Thyroid gland (tissue), 4 donors: ENCODE data around the gene A4GALT. TPM values are rescaled to one million over a fixed set of nuclear protein-coding genes. Genes with fewer than 3 reads are reported as not detected.
"Not testable (repeated sequence)": the region's sequence is repeated elsewhere in the genome, so short reads cannot be mapped to it uniquely, and the experiment has no call there.

Experiments used
- DNase-seq, 2 donors: peaks; one replicate each; pipeline ENCODE4 v3.0.0-alpha.2; 2019
- H3K27ac ChIP-seq, 3 donors: fragments of 200-600 bp; sonication (generic); 1 replicate in 2 of 3; 2 replicates in 1 of 3; pipeline ENCODE4 v1.5.1; 2016 to 2019; ENCODE audit warnings: mild to moderate bottlenecking in 1 of 3, moderate library complexity in 1 of 3
- H3K27me3 ChIP-seq: fragments of 200-600 bp; sonication (generic); one replicate; pipeline ENCODE4 v1.5.1; 2019
- H3K36me3 ChIP-seq, 2 donors: fragments of 200-600 bp; sonication (generic); one replicate each; pipeline ENCODE4 v1.5.1; 2016 to 2019
- H3K4me1 ChIP-seq, 2 donors: fragments of 200-600 bp; sonication (generic); one replicate each; pipeline ENCODE4 v1.5.1; 2017 to 2019
- H3K4me3 ChIP-seq, 3 donors: fragments of 200-600 bp; sonication (generic); replicated peaks in 1 of 3; 1 replicate in 2 of 3; 2 replicates in 1 of 3; pipeline ENCODE4 v1.5.1; 2016; ENCODE audit warnings: mild to moderate bottlenecking in 1 of 3
- H3K9me3 ChIP-seq: fragments of 200-600 bp; sonication (generic); one replicate; pipeline ENCODE4 v1.5.1; 2017
- CTCF ChIP-seq, 6 experiments: fragments of 200-600 bp in 3 of 6; fragments of 450-650 bp in 3 of 6; sonication (generic) in 3 of 6; IDR thresholded peaks; one replicate each; pipeline ENCODE4 v1.5.1; 2016 to 2019; ENCODE audit warnings: antibody characterized with exemption in 6 of 6, mild to moderate bottlenecking in 2 of 6, inconsistent platforms in 1 of 6, moderate library complexity in 1 of 6
- POLR2A ChIP-seq, 2 donors: fragments of 450-650 bp; IDR thresholded peaks; one replicate each; pipeline ENCODE4 v1.6.1; 2017; ENCODE audit warnings: antibody characterized with exemption in 2 of 2, mild to moderate bottlenecking in 2 of 2, moderate library complexity in 1 of 2
- WGBS, 2 donors: methylation state at CpG; one replicate each; pipeline ENCODE4 v1.1.5; 2017; 5-methylcytosine and 5-hydroxymethylcytosine counted together
- intact Hi-C: fragments of 100-400 bp; cut with DNase I; formaldehyde crosslinking; loops from one replicate; pipeline ENCODE4 v1.15.1; 2023
- total RNA-seq, 4 donors: library from RNA; depleted of rRNA; stranded (reverse); fragments of >200 nt; gene quantifications; one replicate each; pipeline ENCODE4 v1.2.3, GENCODE V29; 2016

A4GALT gene
- total RNA-seq, 4 donors from 2014 or later, result 12.6 to 23.9 (median 18.0) TPM

- Histone ChIP-seq H3K4me1 (peaks cover 29 to 65% of the 10 kb centered on the region in 2 donors), H3K27me3 (no peaks in the 10 kb centered on the region), H3K36me3 (no peaks in the 10 kb centered on the region), H3K27ac (peak overlapping the region in 2 of 3 donors; percentile 61 to 66), H3K4me3 (no peak overlapping the region), H3K9me3 (no peaks in the 10 kb centered on the region)
- intact Hi-C loops, result no loop called here
- WGBS, 2 donors, result 44 to 72% methylated on average over 6 to 7 of the region's 8 CpGs
- DNase-seq, result peak in 1 of 2 donors; percentile 23
- TF ChIP-seq POLR2A (IDR thresholded peaks at IDR 0.05) (no peak), CTCF (IDR thresholded peaks at IDR 0.05) (no peak)
Measured at GRCh38 chr22:42683578-42684283, 36.9 kb downstream of the A4GALT start.

GRCh38 chr22:42682113-42682851 lies 38.4 kb downstream of the A4GALT start:
- no peaks in the 10 kb centered on the region for H3K9me3 ChIP-seq
- TF ChIP-seq POLR2A (IDR thresholded peaks at IDR 0.05), result no peak
- no peak for TF ChIP-seq CTCF (IDR thresholded peaks at IDR 0.05)
- intact Hi-C loops, result no loop called here
- no peak for DNase-seq
- peaks cover 16 to 66% of the 10 kb centered on the region in 2 donors for H3K4me1 ChIP-seq
- 66 to 70% methylated on average over 10 of the region's 10 CpGs for WGBS, 2 donors
- no peaks in the 10 kb centered on the region for H3K36me3 ChIP-seq
- H3K4me3 ChIP-seq, result no peak overlapping the region
- no peaks in the 10 kb centered on the region for H3K27me3 ChIP-seq
- H3K27ac ChIP-seq, result peak overlapping the region in 1 of 3 donors; percentile 6

GRCh38 chr22:42680648-42681047 lies 40.0 kb downstream of the A4GALT start:
- no peak for TF ChIP-seq CTCF (IDR thresholded peaks at IDR 0.05)
- H3K9me3 ChIP-seq, result no peaks in the 10 kb centered on the region
- peak overlapping the region in 1 of 3 donors; percentile 17 for H3K27ac ChIP-seq
- H3K4me1 ChIP-seq, result peaks cover 5 to 62% of the 10 kb centered on the region in 2 donors
- WGBS, 2 donors, result 79 to 85% methylated on average over 8 of the region's 8 CpGs
- H3K27me3 ChIP-seq, result no peaks in the 10 kb centered on the region
- DNase-seq, result no peak
- intact Hi-C loops, result no loop called here
- no peaks in the 10 kb centered on the region for H3K36me3 ChIP-seq
- no peak overlapping the region for H3K4me3 ChIP-seq

GRCh38 chr22:42679691-42680090 lies 41.0 kb downstream of the A4GALT start:
- TF ChIP-seq POLR2A (IDR thresholded peaks at IDR 0.05) (no peak), CTCF (IDR thresholded peaks at IDR 0.05) (no peak)
- H3K27ac ChIP-seq, result no peak overlapping the region
- no peak for DNase-seq
- peaks cover 5 to 60% of the 10 kb centered on the region in 2 donors for H3K4me1 ChIP-seq
- 87 to 91% methylated on average over 4 of the region's 4 CpGs for WGBS, 2 donors
- no peaks in the 10 kb centered on the region for H3K36me3 ChIP-seq
- H3K9me3 ChIP-seq, result no peaks in the 10 kb centered on the region
- no peak overlapping the region for H3K4me3 ChIP-seq
- no peaks in the 10 kb centered on the region for H3K27me3 ChIP-seq
- intact Hi-C loops, result no loop called here

GRCh38 chr22:42678894-42679293 lies 41.8 kb downstream of the A4GALT start:
- H3K27ac ChIP-seq, result peak overlapping the region in 1 of 3 donors; percentile 27
- TF ChIP-seq POLR2A (IDR thresholded peaks at IDR 0.05) (no peak), CTCF (IDR thresholded peaks at IDR 0.05) (no peak)
- H3K4me3 ChIP-seq, result no peak overlapping the region
- no peaks in the 10 kb centered on the region for H3K9me3 ChIP-seq
- DNase-seq, result no peak
- H3K36me3 ChIP-seq, result no peaks in the 10 kb centered on the region
- H3K4me1 ChIP-seq, result peaks cover 10 to 58% of the 10 kb centered on the region in 2 donors
- intact Hi-C loops, result no loop called here
- no peaks in the 10 kb centered on the region for H3K27me3 ChIP-seq
- WGBS, 2 donors, result 89 to 94% methylated on average over 1 of the region's 1 CpG

GRCh38 chr22:42677936-42678335 lies 42.7 kb downstream of the A4GALT start:
- H3K27ac ChIP-seq, result peak overlapping the region in 1 of 3 donors; percentile 73
- intact Hi-C loops, H3K4me3 ChIP-seq, DNase-seq, H3K36me3 ChIP-seq, H3K9me3 ChIP-seq, H3K27me3 ChIP-seq: not testable (repeated sequence)
- H3K4me1 ChIP-seq, result peaks cover 11 to 56% of the 10 kb centered on the region in 2 donors
- 72 to 74% methylated on average over 4 of the region's 4 CpGs for WGBS, 2 donors
